Endothelial cell of umbilical vein (primary cell): ENCODE results near the gene BBS2. TPM values are rescaled to one million over a fixed set of nuclear protein-coding genes. Genes with fewer than 3 reads are reported as not detected.

ENCODE experiments used
- BruUV-seq: library from RNA; stranded (reverse); fragments of 400-500 nt; replicated peaks from 2 replicates; lab custom pipeline; 2021; lab: Mats Ljungman, UMichigan
- CTCF ChIA-PET: fragments of 300-600, 350-600 bp; sonication (Branson Sonifier 250); formaldehyde crosslinking; loops from one replicate; lab custom pipeline; 2021; ENCODE audit warnings: antibody characterized with exemption, inconsistent platforms; lab: Charles Lee
- POLR2A ChIA-PET: fragments of 300-600, 350-600 bp; sonication (Branson Sonifier 250); formaldehyde crosslinking; loops from one replicate; lab custom pipeline; 2021; ENCODE audit warnings: antibody characterized with exemption, inconsistent platforms; lab: Charles Lee
- DNase-seq: peaks from one replicate; pipeline ENCODE4 v3.0.0-alpha.2; 2011; ENCODE audit warnings: low read depth, low spot score
- FAIRE-seq: peaks from 2 replicates; lab custom pipeline; 2011; peaks lifted over from hg19 to GRCh38; lab: Jason Lieb, UNC
- H2AFZ ChIP-seq: 2 replicates; pipeline ENCODE4 v1.6.0; 2012; ENCODE audit warnings: low read depth, low read length, control low read depth, inconsistent platforms
- H3K27ac ChIP-seq: 2 replicates; pipeline ENCODE4 v1.5.1; 2011; ENCODE audit warnings: low read depth, mild to moderate bottlenecking, control low read depth, low read length, moderate library complexity; ENCODE audit not compliant: insufficient read depth
- H3K27me3 ChIP-seq, 2 experiments: 2 replicates each; pipeline versions ENCODE4 v1.6.0 to v1.6.1; 2011; ENCODE audit warnings: low read length in 2 of 2, mixed read lengths in 1 of 2; ENCODE audit not compliant: control insufficient read depth in 2 of 2, insufficient read depth in 2 of 2
- H3K36me3 ChIP-seq, 2 experiments: 2 replicates in 1 of 2; 3 replicates in 1 of 2; pipeline ENCODE4 v1.5.1; 2011; ENCODE audit warnings: low read length in 2 of 2, mild to moderate bottlenecking in 1 of 2, moderate library complexity in 1 of 2; ENCODE audit not compliant: control insufficient read depth in 2 of 2, insufficient read depth in 2 of 2; ENCODE audit errors: extremely low read depth in 1 of 2
- H3K4me1 ChIP-seq: 3 replicates; pipeline ENCODE4 v1.5.1; 2011; ENCODE audit warnings: mild to moderate bottlenecking, low read length; ENCODE audit not compliant: control insufficient read depth, insufficient read depth; ENCODE audit errors: extremely low read depth
- H3K4me2 ChIP-seq: 2 replicates; pipeline ENCODE4 v1.6.1; 2011; ENCODE audit warnings: low read length, control low read depth, mixed read lengths; ENCODE audit not compliant: insufficient read depth
- H3K4me3 ChIP-seq, 3 experiments: fragments of 200-600 bp in 1 of 3; sonication (generic), shearing (Covaris generic) in 1 of 3; replicated peaks in 1 of 3; 2 replicates each; pipeline ENCODE4 v1.5.1; 2011 to 2016; ENCODE audit warnings: control low read depth in 3 of 3, low read length in 3 of 3, mild to moderate bottlenecking in 2 of 3, inconsistent platforms in 1 of 3, low read depth in 1 of 3, moderate library complexity in 1 of 3; ENCODE audit not compliant: insufficient read depth in 1 of 3
- H3K79me2 ChIP-seq: 2 replicates; pipeline ENCODE4 v1.6.0; 2012; ENCODE audit warnings: low read length, inconsistent platforms; ENCODE audit not compliant: control insufficient read depth, insufficient read depth
- H3K9ac ChIP-seq: replicated peaks from 2 replicates; pipeline ENCODE3; 2011; ENCODE audit warnings: low read length, control low read depth; ENCODE audit not compliant: insufficient read depth; ENCODE audit errors: extremely low read depth
- H3K9me1 ChIP-seq: replicated peaks from 3 replicates; pipeline ENCODE4 v1.6.0; 2011; ENCODE audit warnings: mild to moderate bottlenecking, low read length; ENCODE audit not compliant: control insufficient read depth, insufficient read depth; ENCODE audit errors: extremely low read depth
- H3K9me3 ChIP-seq: replicated peaks from 2 replicates; pipeline ENCODE4 v1.5.1; 2012; ENCODE audit warnings: low read length, inconsistent platforms; ENCODE audit not compliant: control insufficient read depth, insufficient read depth
- H4K20me1 ChIP-seq: replicated peaks from 2 replicates; pipeline ENCODE3; 2011; ENCODE audit warnings: mild to moderate bottlenecking, low read length; ENCODE audit not compliant: control insufficient read depth, insufficient read depth; ENCODE audit errors: extremely low read depth
- EZH2 ChIP-seq: IDR thresholded peaks from 2 replicates; pipeline ENCODE4 v1.6.1; 2012; ENCODE audit warnings: borderline replicate concordance, low read depth, mild to moderate bottlenecking, moderate library complexity, low read length, inconsistent platforms; ENCODE audit not compliant: severe bottlenecking
- FOS ChIP-seq: IDR thresholded peaks from 2 replicates; pipeline ENCODE4 v1.6.1; 2011; ENCODE audit warnings: mild to moderate bottlenecking, low read length, moderate library complexity, borderline replicate concordance; ENCODE audit not compliant: insufficient read depth
- GATA2 ChIP-seq: IDR thresholded peaks from 2 replicates; pipeline ENCODE4 v1.7.0; 2011; ENCODE audit warnings: low read depth, mild to moderate bottlenecking, moderate library complexity, mixed read lengths, low read length; ENCODE audit not compliant: insufficient read length, insufficient read depth
- JUN ChIP-seq: IDR thresholded peaks from 2 replicates; pipeline ENCODE4 v1.6.1; 2011; ENCODE audit warnings: borderline replicate concordance, low read depth; ENCODE audit not compliant: insufficient read length, insufficient read depth
- MAX ChIP-seq: IDR thresholded peaks from 2 replicates; pipeline ENCODE4 v1.6.1; 2011; ENCODE audit not compliant: insufficient read depth, insufficient read length
- MYC ChIP-seq: IDR thresholded peaks from one replicate; pipeline ENCODE4 v1.6.1; 2011; ENCODE audit warnings: mild to moderate bottlenecking, low read depth, low read length
- POLR2A ChIP-seq: IDR thresholded peaks from 2 replicates; pipeline ENCODE4 v1.6.1; 2012; ENCODE audit warnings: low read depth, mild to moderate bottlenecking, control low read depth, low read length
- POLR2AphosphoS5 ChIP-seq: IDR thresholded peaks from 2 replicates; pipeline ENCODE4 v1.6.1; 2012; ENCODE audit warnings: low read depth, mild to moderate bottlenecking, control low read depth, low read length, moderate library complexity; ENCODE audit not compliant: insufficient read depth
- dilution Hi-C: fragments of 300-500 bp; cut with MboI; formaldehyde crosslinking; loops from one replicate; pipeline ENCODE4 v1.15.0; 2019; ENCODE audit warnings: low sequenced_read_pairs; ENCODE audit not compliant: extremely low pct_ligation_motif_present
- intact Hi-C: fragments of 100-400 bp; cut with micrococcal nuclease; formaldehyde crosslinking; loops from one replicate; pipeline ENCODE4 v1.10.0; 2022
- polyA plus RNA-seq, 4 experiments: library from polyadenylated mRNA; depleted of rRNA in 3 of 4; stranded (reverse) in 3 of 4; unstranded in 1 of 4; fragments of >200 nt; gene quantifications; 2 replicates each; pipeline versions ENCODE4 v1.2.1 to v1.2.3, GENCODE V29; 2011 to 2012; ENCODE audit warnings: missing spikeins in 1 of 4
- total RNA-seq: library from RNA; stranded (reverse); gene quantifications from 2 replicates; pipeline ENCODE4 v1.2.3, GENCODE V29; 2021
- TF ChIP-seq, protein P1 (sequence below), 2 donors: IDR thresholded peaks; 1 replicate in 1 of 2; 2 replicates in 1 of 2; pipeline ENCODE4 v1.5.1; 2011; ENCODE audit warnings: low read length in 2 of 2, mild to moderate bottlenecking in 2 of 2, moderate library complexity in 2 of 2, control low read depth in 1 of 2, inconsistent platforms in 1 of 2, low read depth in 1 of 2; ENCODE audit not compliant: insufficient read depth in 1 of 2; ENCODE audit errors: extremely low read depth in 1 of 2

The BBS2 gene
- total and polyA plus RNA-seq, 2 donors (not counting 3 experiments of a cell fraction or from before 2014, with no cell fraction given) = 37.6 to 44.8 TPM

DNA sequence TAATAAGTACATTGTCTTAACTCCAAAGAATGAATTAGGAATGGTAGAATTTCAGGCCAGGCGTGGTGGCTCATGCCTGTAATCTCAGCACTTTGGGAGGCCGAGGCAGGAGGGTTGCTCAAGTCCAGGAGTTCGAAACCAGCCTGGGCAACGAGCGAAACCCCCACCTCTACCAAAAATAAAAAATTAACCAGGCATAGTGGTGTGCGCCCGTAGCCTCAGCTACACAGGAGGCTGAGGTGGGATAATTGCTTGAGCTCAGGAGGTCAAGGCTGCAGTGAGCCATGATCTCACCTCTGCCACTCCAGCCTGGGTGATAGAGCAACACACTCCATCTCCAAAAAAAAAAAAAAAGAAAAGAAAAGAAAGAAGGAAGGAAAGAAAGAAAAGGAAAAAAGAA lies 18.5 kb upstream of the BBS2 start:
- no peak for FAIRE-seq

More for the DNA sequence above, 18.5 kb upstream of the BBS2 start:
- TF ChIP-seq MAX (no peak), EZH2 (no peak), POLR2AphosphoS5 (no peak), MYC (no peak), POLR2A (no peak), JUN (no peak), FOS (no peak), GATA2 (no peak)
- TF ChIP-seq, protein P1, sequence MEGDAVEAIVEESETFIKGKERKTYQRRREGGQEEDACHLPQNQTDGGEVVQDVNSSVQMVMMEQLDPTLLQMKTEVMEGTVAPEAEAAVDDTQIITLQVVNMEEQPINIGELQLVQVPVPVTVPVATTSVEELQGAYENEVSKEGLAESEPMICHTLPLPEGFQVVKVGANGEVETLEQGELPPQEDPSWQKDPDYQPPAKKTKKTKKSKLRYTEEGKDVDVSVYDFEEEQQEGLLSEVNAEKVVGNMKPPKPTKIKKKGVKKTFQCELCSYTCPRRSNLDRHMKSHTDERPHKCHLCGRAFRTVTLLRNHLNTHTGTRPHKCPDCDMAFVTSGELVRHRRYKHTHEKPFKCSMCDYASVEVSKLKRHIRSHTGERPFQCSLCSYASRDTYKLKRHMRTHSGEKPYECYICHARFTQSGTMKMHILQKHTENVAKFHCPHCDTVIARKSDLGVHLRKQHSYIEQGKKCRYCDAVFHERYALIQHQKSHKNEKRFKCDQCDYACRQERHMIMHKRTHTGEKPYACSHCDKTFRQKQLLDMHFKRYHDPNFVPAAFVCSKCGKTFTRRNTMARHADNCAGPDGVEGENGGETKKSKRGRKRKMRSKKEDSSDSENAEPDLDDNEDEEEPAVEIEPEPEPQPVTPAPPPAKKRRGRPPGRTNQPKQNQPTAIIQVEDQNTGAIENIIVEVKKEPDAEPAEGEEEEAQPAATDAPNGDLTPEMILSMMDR (IDR thresholded peaks at IDR 0.05; ENCODE audit: extremely low read depth in 1 of 2, insufficient read depth in 1 of 2, low read depth in 1 of 2, low read length in 2 of 2) = no peak
- Histone ChIP-seq H3K27me3 (peaks cover 4 to 20% of the 10 kb centered on the region in 2 experiments), H2AFZ (no peak overlapping the region), H3K27ac (no peak overlapping the region), H3K79me2 (no peaks in the 10 kb centered on the region), H3K4me3 (no peak overlapping the region), H3K9me3 (no peaks in the 10 kb centered on the region), H3K9ac (no peak overlapping the region), H3K4me1 (no peaks in the 10 kb centered on the region), H4K20me1 (no peaks in the 10 kb centered on the region), H3K4me2 (no peak overlapping the region), H3K9me1 (no peaks in the 10 kb centered on the region), H3K36me3 (no peaks in the 10 kb centered on the region)
- POLR2A ChIA-PET = no interaction called here
- DNase-seq = no peak
- BruUV-seq = no TSS peak
- dilution Hi-C loops (no loop called here), intact Hi-C loops (no loop called here)
- CTCF ChIA-PET = interaction anchor here (1.1 kb wide), 1 partner anchor 9 kb away, joined by 3 read pairs; no protein-coding TSS in a partner anchor
